ENCODE results near the gene IL1R2.

- TF ChIP-seq MYC (IDR thresholded peaks at IDR 0.05; ENCODE audit: borderline replicate concordance, low read length) (no peak), SMC3 (IDR thresholded peaks at IDR 0.05) (no peak), CEBPB (IDR thresholded peaks at IDR 0.05) (no peak), EP300 (IDR thresholded peaks at IDR 0.05) (no peak), USF2 (IDR thresholded peaks at IDR 0.05) (no peak), E2F6 (IDR thresholded peaks at IDR 0.05; ENCODE audit: borderline replicate concordance, low read depth) (no peak), POLR2A (IDR thresholded peaks at IDR 0.05; ENCODE audit: low read length) (no peak), CTCF (IDR thresholded peaks at IDR 0.05) (no peak), PBX3 (IDR thresholded peaks at IDR 0.05) (no peak), MAFK (IDR thresholded peaks at IDR 0.05; ENCODE audit: partially characterized antibody) (no peak), KDM1A (IDR thresholded peaks at IDR 0.05; ENCODE audit: low read depth) (no peak), NR3C1 (IDR thresholded peaks at IDR 0.05) (no peak), ZFP36 (IDR thresholded peaks at IDR 0.05; ENCODE audit: borderline replicate concordance, partially characterized antibody) (no peak), HDAC2 (IDR thresholded peaks at IDR 0.05) (no peak)
These were observed 4.7 kb upstream of the IL1R2 start for GRCh38 chr2:101986804-101987740.
